ENCODE measurements around the gene EPS8L3.

Gene EPS8L3

DNA sequence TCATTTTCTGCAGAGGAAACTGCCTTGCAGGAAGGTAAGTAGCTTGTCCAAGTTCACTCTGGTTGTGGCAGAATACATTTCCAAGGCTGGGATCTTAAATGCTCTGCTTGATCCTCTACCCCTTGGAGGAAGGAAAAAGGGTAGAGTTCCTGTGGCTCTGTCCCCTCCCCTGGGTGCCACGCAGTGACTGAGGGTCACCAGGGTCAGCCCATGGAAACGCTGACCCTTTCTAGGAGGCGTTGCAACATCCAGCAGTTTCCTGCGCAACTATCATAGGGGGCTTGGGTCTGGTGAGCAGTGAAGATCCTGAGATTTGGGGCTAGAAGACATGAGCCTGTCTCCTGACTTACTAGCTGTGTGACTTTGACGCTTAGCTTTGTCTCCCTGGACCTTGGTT lies 29.4 kb upstream of the EPS8L3 start:
- DNase-seq, result no peak

DNA sequence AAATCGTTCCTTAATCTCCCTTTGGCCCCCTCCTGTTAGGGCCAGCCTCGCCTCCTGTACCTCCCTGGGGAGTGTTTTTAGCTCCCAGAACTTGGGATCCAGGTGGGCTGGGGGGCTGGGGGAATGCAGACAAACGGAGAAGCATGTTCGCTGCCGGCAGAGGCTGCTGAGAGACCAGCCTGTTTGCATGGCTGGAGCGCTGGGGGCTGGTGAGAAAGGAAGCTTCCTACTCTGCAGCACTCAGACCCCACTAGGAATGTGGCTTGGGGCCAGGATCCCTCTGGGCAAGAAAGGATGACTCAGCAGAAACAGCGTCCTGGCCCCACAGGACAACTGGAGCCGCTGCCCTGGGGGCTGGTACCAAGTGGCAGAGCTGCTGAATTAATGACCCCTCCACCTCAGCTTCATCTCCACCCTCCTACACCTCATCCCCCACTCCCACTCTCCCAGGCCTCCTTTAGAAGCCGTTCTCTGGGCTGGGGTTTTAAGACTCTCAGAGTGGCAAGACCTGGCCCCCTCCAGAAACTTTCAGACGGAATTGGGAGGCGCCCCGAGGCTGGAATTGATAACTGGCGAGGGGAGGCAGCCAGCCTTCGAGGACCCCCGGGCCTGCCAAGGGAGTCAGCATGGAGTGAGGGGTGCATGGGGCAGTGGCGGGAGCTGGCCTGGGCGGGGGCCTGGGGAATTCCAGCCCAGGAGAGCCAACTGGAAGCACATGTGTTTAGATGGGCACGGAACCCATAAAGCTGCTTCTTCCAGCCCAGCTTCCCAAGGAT lies 28.5 kb upstream of the EPS8L3 start:
- DNase-seq, result no peak

DNA sequence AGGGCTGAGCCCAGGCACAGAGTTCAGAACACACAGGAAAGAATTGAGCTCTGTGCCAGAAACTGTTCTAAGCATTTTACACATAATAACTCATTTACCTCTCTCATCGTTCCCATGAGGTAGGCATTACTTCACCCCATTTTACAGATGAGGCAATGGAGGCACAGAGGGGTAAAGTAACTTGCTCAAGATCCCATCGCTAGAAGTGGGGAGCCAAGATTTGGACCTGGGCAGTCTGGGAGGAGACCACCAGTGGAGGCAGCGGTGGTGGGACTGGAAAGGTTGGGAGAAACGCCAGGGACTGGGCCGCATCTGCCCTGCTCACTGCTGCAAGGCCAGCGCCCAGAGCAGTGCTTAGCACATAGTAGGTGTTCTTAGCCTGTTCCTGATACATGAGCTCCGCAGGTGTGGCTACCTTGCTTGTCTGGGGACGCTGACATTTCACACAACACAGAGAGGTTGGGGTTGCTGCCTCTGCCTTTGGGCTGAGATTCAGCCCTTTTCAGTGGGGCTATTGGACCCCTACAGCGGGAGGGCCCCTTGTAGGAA lies 27.8 kb upstream of the EPS8L3 start:
- DNase-seq, result no peak

DNA sequence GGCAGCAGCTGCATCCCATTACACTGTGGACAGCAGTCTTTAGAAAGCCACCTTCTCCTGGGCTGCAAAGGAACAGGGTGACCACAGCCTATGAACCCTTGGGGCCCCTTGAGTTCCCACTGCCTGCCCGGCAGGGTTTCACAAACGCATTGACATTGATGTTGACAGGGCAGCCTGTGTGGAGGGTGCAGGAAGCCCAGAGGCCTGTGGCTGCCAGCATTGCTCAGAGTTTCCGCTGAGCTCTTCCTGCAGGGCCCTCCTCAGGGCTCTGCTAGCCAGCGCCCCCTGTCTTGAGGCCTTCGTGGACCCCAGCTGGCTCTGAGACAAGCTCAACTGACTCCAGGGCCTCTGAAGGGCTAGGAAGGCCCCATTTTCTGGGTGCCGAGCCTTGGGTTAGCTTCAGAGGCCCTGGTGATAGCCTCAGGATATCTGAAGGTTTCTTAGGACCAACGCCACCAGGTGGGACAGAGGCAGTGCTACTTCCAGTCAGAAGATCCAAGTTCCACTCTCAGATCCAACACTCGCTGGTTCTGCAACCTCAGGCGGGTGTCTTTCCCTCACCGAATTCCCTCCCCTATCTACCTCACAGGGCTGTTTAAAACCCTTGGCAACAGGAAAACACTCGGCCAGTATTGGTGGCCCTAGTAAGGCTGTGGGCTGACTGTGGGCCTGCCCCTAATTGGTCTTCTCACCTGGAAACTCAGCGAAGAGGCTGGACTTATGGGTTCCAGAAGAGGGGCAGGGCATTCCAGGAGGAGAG lies 27.2 kb upstream of the EPS8L3 start:
- no peak for DNase-seq

DNA sequence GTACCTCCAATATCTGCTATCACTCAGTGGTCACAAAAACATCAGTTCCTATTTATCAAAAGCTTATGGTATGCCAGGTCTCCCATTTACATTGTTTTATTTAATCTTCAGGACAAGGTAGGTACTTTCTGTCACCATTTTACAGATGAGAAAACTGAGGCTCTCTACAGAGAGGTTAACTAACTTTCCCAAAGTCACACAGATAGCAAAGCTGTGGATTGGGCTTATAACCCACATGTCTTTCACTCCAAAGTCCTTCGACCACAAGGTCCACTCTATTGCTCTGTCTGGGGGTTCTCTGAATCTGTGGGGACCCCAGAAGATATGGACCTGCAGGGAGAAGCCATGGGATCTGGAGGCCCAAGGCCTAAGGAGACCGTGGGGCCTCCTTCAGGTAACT lies 26.6 kb upstream of the EPS8L3 start:
- no peak for DNase-seq

DNA sequence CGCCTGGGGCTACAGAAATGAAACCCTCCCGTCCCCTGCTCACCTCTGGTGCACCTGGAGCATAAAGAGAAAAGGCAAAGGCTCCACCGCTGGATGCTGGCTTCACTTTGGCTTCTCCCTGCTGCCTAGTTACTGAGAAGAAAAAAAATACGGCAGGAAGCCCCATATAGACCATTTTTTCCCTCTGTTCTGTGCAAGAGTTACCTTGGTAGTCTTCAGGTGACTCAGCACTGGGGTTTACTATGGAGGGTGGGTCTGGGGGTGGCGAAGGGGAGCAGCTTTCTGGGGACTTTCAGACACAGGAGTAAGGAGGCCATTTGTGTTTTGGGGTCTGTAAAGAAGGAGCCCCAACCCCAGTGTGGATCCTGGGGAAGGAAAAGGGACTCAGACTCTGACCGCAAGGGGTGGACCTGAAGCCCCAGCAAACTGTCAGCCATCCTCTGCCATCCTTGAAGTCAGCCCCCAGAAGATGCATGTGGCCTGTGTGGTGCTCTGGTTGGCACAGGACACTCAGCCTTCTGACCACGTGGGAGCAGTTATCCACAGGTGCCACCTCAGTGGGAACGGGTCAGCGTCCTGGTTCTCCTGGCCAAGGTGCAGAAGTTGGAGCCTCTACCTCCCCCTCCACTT lies 25.9 kb upstream of the EPS8L3 start:
- no peak for DNase-seq

DNA sequence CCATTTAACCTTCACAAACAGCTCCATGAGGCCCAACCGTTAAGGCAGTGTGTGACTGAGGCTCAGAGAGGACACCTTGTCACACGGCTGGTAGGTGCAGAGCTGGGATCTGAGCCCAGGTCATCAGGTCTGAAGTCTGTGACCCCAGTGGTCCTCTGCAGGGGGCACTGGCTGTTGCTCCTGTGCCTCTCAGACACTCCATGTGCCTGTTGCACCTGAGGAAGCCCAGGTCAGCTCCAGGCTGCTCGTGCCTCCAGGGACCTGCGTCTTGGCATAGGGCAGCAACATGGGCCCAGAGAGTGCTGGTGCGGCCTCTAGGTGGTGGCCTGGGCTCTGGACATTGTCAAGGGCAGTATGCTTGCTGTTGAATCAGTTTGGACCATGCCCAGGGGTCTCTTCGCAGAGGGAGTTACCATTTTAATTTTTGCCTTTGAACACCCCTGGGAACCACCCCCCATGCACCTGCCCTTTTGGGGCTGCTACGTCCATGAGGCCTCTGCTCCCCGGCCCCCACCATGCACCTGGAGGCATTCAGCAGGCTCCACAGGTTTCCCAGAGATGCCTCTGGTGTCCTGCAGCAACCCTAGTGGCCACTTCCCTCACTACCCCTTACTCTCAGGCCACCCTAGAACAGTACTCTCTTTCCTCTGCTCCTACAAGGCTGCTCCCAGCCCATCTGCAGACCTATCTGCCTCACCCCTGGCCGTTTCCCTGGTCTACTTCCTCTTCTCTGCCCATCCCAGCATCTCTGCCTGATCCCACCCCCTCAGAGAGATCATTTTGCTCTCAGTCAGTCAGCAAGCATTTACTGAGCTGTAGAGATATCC lies 25.2 kb upstream of the EPS8L3 start:
- DNase-seq, result no peak

DNA sequence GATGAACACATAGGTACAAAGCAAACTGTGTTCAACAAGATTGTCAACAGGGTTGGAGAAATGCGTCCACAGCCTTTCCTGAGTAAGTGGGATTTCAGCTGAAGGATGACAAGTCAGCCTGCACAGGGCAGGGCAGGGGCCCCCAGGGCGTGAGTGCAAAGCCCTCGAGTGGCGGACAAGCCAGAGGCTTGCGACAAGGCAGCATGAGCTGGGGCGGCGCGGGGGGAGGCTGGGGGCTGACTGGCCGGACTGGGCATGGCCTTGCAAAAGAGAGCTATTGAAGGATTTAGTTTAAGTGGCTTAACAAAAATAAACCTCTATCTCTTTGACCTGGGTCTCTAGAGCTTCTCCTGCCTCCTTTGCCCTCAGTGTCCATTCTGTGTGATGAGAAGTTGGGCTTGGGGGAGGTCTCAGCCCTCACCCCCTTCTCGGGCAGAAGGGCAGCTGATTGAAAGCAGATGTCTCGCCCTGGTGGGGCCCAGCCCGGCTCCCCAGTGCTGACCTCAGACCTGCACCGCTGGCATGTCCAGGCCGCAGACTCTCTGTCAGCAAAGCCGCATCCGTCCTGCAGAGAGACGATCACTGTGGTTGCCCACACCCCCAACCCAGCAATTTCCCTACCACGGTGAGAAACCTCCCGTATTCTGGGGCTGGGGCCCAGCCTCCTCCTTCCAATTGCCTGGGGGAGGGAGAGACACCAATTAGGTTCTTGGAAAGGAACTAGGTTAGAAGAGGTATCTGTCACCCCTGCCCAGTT lies 24.3 kb upstream of the EPS8L3 start:
- DNase-seq, result no peak

DNA sequence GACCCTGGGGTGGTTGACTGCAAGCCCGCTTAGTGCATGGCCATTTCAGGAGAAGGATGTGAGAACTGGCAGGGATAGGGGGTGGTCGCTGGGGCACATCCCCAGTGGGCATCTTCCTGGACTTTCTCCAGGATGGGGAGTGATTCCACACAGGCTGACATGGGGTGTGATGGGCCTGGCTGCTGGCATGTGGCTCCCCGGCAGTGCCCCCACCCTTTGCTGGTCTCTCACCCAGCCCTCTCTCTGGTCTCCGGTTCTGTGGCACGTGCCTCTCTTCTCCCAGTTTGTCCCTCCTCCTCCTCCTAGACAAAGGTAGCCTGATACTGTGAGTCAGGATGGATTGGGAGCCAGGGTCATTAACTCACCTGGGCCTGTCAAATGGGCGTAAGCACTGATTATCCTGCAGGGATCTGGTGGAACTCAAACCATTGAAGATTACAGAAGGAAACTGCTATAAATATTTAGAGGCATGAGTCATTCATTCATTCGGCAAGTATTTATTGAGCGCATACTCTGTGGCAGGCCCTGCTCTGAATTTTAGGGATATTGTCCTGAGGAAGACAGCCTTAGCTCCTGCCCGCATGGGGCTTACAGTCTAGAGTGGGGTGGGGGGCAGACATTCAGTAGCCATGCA lies 23.6 kb upstream of the EPS8L3 start:
- no peak for DNase-seq

DNA sequence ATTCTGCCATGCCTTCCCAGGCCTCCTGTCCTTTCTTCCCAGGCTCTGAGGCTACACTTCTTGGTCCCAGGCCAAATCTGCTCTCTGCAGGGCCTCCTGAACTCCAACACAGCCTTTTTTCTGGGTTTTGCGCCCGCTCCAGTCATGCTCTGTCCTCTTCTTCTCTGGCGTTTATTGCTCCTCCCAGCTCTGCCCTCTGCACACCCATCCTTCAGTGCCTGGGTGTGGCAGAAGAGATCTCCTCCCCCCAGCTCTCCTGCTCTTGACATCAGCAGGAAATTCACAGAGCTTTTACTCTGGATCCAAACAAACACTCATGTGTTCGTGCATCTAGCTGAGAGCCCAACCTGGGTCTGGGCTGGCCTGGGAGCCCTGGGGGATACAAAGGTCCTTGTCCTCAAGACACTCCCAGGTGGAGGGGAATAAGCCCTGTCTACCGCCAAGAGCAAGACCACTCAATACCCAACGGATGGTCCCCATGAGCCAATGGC lies 22.9 kb upstream of the EPS8L3 start:
- DNase-seq, result no peak

DNA sequence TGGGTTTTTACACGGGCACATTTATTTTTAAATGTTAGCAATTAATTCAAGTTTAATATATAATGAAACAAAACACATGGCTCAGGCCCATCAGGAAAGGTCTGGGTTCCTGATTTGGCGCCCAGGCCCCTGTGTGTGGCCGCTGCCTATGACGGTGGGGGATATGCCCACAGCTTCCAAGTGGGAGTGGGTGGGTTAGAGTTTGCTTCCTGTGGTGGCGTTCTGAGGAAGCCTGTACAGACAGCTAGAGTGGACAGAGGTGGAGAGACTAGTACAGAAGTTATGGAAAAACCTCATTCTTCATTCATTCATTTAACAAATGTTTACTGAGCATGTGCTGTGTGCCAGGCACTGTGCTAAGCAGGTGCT lies 22.4 kb upstream of the EPS8L3 start:
- no peak for DNase-seq

DNA sequence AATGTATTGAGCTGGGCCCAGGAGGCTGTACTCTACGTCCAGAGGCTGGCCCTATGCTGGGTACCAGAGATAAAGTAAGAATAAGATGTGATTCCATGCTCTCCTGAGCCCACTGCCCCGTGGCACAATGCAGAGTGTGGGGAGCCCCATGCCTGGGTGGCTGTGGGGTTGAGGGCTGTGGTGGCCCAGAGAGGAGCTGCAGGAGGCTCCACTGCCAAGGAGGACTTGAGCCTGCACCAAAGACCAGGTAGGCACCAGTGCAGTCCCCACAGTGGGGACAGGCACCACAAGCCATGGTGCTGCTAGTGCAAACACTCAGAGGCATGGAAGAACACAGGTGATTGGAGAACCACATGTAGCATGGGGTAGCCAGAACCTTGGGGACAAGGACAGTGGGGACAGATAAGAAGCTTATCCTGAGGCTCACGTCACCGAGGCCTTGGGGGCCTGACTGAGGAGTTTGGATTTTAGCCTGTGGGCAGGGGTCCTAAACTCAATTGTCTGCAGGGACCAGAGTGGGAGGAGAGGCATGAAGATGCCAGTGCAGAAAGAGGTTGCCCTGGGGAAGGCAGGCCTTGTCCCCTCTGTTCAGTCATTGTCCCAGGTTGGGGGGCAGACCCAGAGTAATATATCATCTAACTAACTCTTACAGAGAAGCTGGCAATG lies 21.9 kb upstream of the EPS8L3 start:
- no peak for DNase-seq

DNA sequence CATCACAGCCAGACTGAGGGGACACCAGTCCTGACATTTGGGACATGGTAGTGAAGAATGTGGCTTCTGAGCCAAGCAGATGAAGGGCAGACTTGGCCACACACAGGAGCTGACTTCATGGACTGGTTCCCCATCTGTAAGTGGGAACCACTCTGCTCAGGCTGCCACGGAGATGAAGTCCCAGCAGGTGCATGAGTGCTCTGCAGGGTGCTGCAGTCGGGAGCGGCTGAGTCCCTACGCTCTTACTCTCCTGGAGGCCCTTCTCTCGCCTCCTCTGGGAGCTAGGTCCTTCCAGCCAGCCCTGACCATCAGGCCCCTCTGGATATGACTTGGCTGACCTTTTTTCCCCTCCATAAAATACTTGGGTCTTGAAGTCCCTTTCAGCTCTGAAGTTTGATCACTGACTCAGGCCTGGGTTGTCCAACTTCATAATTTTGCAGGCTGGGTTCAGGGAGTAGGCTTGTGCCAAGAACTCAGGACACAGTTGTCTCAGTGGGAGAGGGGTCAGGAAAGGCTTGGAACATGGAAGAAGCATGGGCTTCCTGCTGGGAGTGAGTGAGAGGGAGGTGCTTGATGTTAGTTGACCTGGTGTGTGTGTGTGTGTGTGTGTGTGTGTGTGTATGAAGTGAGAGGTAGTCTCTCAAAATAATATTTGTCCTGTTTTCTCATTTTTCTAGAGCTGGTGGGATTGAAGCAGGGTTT lies 21.0 kb upstream of the EPS8L3 start:
- DNase-seq, result no peak

DNA sequence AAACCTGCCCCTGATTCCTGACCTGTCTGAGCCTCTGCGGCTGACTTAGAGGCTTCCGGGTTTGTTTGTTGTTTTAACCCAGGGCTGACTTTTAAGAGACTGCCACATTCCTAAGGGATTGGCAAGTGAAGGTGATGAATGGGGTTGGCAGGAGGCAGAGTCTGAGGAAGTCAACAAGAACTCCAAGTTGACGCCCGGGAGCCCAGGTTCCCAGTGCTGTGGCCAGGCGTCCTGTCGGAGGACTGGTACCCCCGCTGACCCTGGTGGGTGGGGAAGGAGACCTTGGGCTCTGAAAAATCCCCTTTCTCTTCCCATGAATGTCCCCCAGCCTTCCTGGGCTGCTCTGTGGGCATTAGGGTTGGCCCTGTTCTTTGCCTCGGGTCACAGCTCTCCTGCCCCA lies 19.7 kb upstream of the EPS8L3 start:
- no peak for DNase-seq

DNA sequence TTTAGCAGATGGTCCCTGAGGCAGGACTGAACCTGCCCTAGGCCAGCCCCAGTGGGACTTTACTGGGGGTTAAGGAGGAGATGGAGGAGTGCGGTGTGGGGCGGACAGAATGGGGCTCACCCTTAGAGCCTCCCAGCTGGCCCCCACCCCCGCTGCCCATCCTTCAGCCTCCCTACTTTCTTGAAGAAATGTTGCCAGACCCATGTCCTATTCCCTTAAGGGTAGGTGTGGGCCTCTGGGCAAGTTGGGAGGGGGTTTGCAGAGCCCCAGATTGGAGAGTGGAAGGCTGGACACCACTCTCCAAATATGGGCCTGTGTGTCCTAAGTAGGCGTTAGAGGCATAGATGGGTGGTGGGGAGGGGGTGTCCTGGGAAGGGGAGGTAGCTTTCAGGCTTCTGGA lies 19.2 kb upstream of the EPS8L3 start:
- DNase-seq, result no peak

DNA sequence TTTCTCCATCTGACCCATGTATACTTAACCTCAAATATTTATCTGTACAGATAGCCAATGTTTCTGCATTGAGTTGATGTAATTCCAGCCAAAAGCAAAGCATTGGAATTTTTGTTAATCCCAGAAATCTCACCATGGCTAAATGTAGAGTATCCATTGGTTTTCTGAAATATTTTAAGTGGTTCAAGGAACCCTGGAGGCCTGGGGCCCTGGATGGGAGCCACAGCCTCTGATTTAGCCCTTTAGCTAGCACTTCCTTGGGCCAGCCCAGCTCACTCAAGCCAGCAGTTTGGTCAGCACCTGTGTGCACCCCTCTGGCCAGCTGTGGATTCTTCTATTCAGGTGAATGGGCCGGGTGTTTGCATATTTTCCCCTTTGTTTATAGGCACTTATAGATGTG lies 18.8 kb upstream of the EPS8L3 start:
- DNase-seq, result no peak

DNA sequence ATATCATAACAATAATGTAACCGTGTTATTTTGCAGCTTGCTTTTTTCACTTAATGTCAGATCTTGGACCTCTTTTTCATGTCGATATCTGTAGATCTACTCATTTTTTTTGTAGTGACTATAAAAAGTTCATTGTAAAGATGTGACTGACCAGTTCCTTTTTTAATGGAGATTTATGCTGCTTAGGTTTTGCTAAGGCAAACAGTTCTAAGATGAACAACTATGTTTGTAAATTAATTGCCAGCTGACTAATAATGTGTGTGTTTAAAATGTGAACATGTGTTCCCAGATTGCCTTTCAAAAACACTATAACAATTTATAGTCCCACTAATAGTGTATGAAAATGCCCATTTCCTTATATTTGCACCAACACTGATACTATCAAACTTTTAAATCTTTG lies 18.1 kb upstream of the EPS8L3 start:
- DNase-seq, result no peak

DNA sequence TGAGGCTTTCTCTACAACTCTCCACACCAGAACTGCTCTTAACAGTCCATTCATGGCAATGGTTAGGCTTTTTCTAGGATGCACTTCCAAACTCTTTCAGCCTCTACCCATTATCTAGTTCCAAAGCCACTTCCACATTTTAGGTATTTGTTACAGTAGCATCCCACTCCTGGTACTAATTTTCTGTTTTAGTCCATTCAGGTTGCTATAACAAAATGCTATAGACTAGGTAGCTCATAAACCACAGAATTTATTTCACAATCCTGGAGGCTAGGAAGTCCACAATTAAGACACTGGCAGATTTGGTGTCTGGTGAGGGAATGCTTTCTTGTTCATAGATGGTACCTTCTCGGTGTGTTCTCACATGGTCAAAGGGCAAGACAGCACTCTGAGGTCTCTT lies 17.3 kb upstream of the EPS8L3 start:
- DNase-seq, result no peak

DNA sequence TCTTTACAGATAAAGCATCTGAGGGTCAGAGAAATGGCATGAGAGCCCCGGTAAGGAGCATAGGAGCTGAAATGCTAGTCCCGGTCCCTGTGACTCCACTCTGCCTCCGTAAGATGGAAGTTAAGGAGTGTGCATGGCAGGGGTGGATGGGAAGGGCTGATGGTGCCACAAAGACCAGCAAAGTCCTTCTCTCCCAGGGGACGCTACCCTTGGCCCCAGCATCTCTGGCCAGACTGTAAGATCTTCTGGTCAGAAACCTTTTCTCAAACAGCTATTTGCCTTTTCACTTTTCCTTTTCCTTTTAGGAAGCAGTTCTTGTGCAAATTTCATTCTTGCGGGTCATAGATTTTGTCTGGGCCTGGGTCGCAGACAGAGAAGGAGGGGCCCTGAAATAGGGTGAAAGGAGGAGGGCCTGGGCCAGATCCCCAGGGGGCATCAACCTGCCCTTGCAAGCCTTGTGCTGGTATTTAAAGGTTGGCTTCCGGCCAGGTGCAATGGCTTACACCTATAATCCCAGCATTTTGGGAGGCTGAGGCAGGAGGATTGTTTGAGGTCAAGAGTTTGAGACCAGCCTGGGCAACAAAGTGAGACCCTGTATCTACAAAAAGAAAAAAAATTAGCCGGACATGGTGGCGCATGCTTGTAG lies 14.4 kb upstream of the EPS8L3 start:
- no peak for DNase-seq

DNA sequence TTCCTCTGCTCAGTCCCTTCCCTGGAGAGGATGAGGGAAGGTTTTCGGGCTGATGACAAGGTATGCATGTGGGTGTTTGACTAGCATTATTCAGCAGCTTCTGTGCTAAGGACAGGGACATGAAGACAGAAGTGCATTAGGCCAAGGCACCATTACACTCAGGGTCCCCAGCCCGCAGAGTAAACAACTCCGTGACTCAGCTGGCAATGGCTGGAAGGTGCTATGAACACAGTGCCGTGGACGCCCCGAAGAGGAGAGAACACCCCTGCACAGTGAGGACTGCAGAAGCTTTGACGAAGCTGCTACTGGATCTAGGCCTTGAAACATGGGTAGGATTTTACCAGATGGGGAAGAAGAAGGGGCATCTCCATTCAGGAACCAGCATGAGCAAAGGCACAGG lies 13.7 kb upstream of the EPS8L3 start:
- no peak for DNase-seq
